ENCODE data around the gene GALNT2.

The GALNT2 gene

DNA sequence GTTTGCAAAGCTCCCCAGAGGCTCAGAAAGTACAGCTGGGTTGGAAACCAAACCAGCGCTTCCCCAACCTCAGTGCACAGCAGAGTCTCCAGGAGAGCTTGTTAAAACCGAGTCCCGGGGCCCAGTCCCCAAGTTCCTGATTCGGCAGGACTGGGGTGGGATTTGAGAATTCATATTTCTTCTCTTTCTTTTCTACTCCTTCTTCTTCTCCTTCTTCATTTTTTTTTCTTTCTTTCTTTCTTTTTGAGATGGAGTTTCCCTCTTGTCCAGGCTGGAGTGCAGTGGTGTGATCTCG, 222.3 kb downstream of the GALNT2 start:
- no peaks in the 10 kb centered on the region for H3K9me3 ChIP-seq (ENCODE audit: insufficient read depth, low read length)
- no peaks in the 10 kb centered on the region for H3F3A ChIP-seq (ENCODE audit: insufficient read depth)
- no peaks in the 10 kb centered on the region for H3K27me3 ChIP-seq (ENCODE audit: low read length)
- H3K9me2 ChIP-seq (replicated peaks; ENCODE audit: insufficient read depth, low read length), result no peaks in the 10 kb centered on the region
- no peaks in the 10 kb centered on the region for H3K79me2 ChIP-seq (ENCODE audit: insufficient read depth, low read length)
- H3K27ac ChIP-seq (ENCODE audit: low read depth, low read length), result no peak overlapping the region
- H3K36me3 ChIP-seq (ENCODE audit: low read length), result no peaks in the 10 kb centered on the region
- no peak overlapping the region for H3K4me3 ChIP-seq (ENCODE audit: insufficient read depth, low read length, poor library complexity, severe bottlenecking)
- TF ChIP-seq CTCF (IDR thresholded peaks at IDR 0.05; ENCODE audit: insufficient read depth, low read length, poor library complexity, severe bottlenecking) (no peak), EZH2phosphoT487 (conservative IDR thresholded peaks at IDR 0.05; ENCODE audit: low read length) (no peak)
- no peak overlapping the region for H3K9ac ChIP-seq (ENCODE audit: low read length)
- H4K20me1 ChIP-seq (ENCODE audit: low read depth, low read length), result no peaks in the 10 kb centered on the region
- H2AFZ ChIP-seq (ENCODE audit: low read depth, low read length, severe bottlenecking), result no peak overlapping the region
- no peak overlapping the region for H3K4me2 ChIP-seq (ENCODE audit: low read depth, low read length, poor library complexity, severe bottlenecking)

DNA sequence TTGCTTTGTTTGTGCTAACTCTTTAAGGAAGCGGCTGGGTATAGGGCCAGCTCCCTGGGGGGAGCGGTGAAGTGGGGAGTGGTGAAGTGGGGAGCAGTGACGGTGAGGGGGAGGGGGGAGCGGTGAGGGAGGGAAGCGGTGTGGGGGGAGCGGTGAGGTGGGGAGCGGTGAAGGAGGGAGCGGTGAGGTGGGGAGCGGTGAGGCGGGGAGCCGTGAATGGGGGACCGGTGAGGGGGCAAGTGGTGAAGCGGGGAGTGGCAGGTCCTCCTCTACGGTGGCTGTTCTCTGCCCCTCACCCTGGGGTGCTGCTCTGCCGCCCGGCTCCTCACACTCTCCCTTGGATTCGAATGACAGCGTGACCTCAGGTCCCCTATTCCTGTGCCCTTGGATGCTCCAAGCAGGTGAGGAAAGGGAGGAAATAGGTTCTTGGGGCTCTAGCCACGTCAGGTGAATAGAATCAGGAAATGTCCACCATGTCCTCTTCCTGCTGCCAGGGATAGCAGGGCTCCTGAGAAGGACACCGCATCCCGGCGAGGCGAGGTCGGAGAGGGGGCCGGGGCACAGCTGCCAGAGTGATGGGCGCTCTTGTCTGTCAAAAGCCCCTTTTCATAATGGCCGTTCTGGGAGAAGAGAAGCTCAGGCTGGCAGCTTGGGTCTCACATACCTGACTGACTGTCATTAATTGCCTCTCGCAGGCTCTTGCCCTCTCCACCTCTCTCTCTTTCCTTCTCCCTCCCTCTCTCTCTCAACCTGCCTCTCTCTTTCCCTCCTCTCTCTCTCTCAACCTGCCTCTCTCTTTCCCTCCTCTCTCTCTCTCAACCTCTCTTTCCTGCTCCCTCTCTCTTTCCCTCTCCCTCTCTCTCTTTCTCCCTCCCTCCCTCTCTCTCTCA, 224.9 kb downstream of the GALNT2 start:
- no peak for TF ChIP-seq EZH2phosphoT487 (conservative IDR thresholded peaks at IDR 0.05; ENCODE audit: low read length)
- TF ChIP-seq CTCF (IDR thresholded peaks at IDR 0.05; ENCODE audit: insufficient read depth, low read length, poor library complexity, severe bottlenecking), result no peak
- H3K9me3 ChIP-seq (ENCODE audit: insufficient read depth, low read length), result no peaks in the 10 kb centered on the region
- H3K79me2 ChIP-seq (ENCODE audit: insufficient read depth, low read length), result no peaks in the 10 kb centered on the region
- no peaks in the 10 kb centered on the region for H3K9me2 ChIP-seq (replicated peaks; ENCODE audit: insufficient read depth, low read length)
- no peak overlapping the region for H3K27ac ChIP-seq (ENCODE audit: low read depth, low read length)
- H3K4me3 ChIP-seq (ENCODE audit: insufficient read depth, low read length, poor library complexity, severe bottlenecking), result no peak overlapping the region
- H3K9ac ChIP-seq (ENCODE audit: low read length), result no peak overlapping the region
- H2AFZ ChIP-seq (ENCODE audit: low read depth, low read length, severe bottlenecking), result no peak overlapping the region
- H3K4me2 ChIP-seq (ENCODE audit: low read depth, low read length, poor library complexity, severe bottlenecking), result no peak overlapping the region
- no peaks in the 10 kb centered on the region for H3K27me3 ChIP-seq (ENCODE audit: low read length)
- H3K36me3 ChIP-seq (ENCODE audit: low read length), result no peaks in the 10 kb centered on the region
- no peaks in the 10 kb centered on the region for H4K20me1 ChIP-seq (ENCODE audit: low read depth, low read length)
- no peaks in the 10 kb centered on the region for H3F3A ChIP-seq (ENCODE audit: insufficient read depth)

GRCh38 chr1:230292689-230293389, 225.8 kb downstream of the GALNT2 start:
- TF ChIP-seq CTCF (IDR thresholded peaks at IDR 0.05; ENCODE audit: insufficient read depth, low read length, poor library complexity, severe bottlenecking) (no peak), EZH2phosphoT487 (conservative IDR thresholded peaks at IDR 0.05; ENCODE audit: low read length) (no peak)
- Histone ChIP-seq H3K9me2 (replicated peaks; ENCODE audit: insufficient read depth, low read length) (no peaks in the 10 kb centered on the region), H3K27me3 (ENCODE audit: low read length) (no peaks in the 10 kb centered on the region), H3K4me3 (ENCODE audit: insufficient read depth, low read length, poor library complexity, severe bottlenecking) (no peak overlapping the region), H2AFZ (ENCODE audit: low read depth, low read length, severe bottlenecking) (no peak overlapping the region), H3K79me2 (ENCODE audit: insufficient read depth, low read length) (no peaks in the 10 kb centered on the region), H3K36me3 (ENCODE audit: low read length) (no peaks in the 10 kb centered on the region), H3K27ac (ENCODE audit: low read depth, low read length) (no peak overlapping the region), H4K20me1 (ENCODE audit: low read depth, low read length) (no peaks in the 10 kb centered on the region), H3K9ac (ENCODE audit: low read length) (no peak overlapping the region), H3F3A (ENCODE audit: insufficient read depth) (no peaks in the 10 kb centered on the region), H3K4me2 (ENCODE audit: low read depth, low read length, poor library complexity, severe bottlenecking) (no peak overlapping the region), H3K9me3 (ENCODE audit: insufficient read depth, low read length) (no peaks in the 10 kb centered on the region)
